GM21360 (cell line): ENCODE measurements around the gene F12.

ENCODE experiments used
- ATAC-seq: cut with Tn5 transposase; IDR thresholded peaks from one replicate; pipeline ENCODE4 v1.9.1; 2021; ENCODE audit warnings: mild to moderate bottlenecking, moderate library complexity; ENCODE audit not compliant: unreplicated experiment

F12 gene

DNA sequence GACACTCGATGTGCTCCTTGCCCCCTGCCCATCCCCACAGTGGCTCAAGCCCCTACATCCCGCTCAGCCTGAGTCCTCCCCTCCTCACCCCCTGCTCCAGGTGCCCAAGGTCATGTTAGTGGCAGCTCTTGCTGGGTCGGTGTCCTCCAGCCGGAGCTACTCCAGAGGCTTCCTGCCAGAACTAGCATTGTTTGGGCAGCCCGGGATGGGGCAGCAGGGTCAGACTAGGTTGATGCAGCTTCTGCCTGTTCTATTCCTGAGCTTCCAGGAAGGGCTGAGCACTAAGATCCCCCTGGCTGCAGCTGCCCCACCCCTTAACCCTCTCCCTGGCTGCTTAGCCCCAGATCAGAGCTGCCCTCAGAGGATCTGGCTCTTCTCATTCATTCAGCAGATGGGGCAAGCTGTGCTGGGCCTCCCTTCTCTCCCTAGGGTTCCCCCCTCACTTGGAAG is 51.0 kb downstream of the F12 start:
- ATAC-seq, result no peak

DNA sequence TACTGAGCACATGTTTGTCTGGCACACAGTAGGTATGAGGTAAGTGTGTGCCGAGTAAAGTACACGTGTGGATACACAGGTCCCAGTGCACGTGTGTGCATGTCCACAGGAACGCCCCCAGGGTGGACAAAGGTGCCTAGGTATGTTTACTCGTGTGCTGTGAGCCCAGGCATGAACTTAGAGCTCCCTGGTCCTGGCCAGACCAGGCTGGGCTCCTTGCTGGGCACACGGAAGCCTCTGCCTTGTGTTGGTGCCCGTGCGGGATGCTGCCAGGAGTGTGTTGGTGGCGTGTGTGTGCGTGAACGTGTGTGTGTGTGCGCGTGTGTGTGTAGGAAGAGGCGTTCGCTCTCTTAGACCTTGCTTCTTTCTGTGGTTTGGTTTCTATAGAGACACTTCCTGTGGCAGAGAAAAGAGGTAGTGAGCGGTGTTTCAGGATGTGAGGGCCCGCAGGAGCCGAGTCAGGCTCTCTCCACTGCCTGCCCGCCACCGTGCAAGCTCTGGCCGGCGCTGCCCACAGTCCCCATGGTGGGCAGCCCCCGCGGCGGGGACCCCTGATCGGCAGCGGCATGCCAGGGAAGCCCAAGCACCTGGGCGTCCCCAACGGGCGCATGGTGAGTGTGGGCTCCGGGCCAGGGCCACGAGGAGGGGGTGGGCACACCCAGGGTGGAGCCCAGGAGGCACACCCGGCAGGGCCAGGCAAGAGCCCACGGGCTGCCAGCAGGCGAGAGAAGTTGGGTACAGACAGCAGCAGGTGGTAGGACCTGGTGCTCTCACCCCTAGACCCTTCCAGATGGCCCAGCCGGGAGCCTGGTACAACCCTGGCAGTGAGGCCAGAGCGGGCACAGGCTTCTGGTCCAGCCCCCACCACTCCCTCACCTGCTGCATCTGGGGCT is 51.7 kb downstream of the F12 start, which contains the start of gene RGS14:
RGS14 (plus strand) TSS at position 466 of the 893 bp plus-strand sequence; CDS start at position 567, 101 bp downstream.
- ATAC-seq, result peak; percentile 69

DNA sequence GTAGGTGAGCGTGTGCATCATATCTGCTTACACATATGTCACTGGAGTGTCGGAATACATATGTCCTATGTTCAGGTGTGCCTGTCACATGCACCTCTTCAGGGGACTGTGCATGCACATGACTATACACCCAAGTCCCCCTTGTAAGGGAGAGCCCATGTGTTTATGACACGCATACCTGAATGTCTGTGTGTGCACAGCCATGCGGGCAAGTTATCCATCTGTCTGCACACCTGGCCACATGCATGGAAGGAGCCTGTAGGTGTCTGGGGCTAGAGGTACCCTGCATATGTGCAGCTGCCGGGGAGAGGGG is 52.3 kb downstream of the F12 start:
- ATAC-seq, result no peak

GRCh38 chr5:177356746-177357145 is 52.6 kb downstream of the F12 start:
- ATAC-seq, result no peak

GRCh38 chr5:177355868-177356168 is 53.5 kb downstream of the F12 start:
- no peak for ATAC-seq

GRCh38 chr5:177355162-177355867 is 54.0 kb downstream of the F12 start:
- ATAC-seq, result no peak

- ATAC-seq, result no peak
These were observed 54.7 kb downstream of the F12 start for GRCh38 chr5:177354711-177355110.

DNA sequence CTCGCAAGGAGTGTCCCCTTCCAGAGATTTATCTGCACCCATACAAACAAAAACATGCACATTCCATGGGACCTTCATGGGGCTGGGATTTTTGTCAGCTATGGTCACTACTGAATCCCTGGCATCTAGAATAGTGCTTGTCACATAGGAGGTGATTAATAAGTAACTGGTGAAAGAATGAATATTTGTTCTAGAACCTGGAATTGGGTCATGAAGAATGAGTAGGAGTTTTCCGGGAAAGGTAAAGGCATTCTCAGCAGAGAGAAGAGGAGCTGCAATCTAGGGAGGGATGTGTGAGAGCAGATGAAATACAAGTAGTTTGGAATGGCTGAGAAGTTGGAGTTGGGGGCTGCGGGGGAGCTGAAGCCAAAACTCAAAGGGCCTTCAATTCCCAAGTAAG is 55.1 kb downstream of the F12 start:
- ATAC-seq, result no peak

- no peak for ATAC-seq
These were observed 56.3 kb downstream of the F12 start for GRCh38 chr5:177353093-177353492.
